ENCODE results near the gene MCTP1.

MCTP1 gene

DNA sequence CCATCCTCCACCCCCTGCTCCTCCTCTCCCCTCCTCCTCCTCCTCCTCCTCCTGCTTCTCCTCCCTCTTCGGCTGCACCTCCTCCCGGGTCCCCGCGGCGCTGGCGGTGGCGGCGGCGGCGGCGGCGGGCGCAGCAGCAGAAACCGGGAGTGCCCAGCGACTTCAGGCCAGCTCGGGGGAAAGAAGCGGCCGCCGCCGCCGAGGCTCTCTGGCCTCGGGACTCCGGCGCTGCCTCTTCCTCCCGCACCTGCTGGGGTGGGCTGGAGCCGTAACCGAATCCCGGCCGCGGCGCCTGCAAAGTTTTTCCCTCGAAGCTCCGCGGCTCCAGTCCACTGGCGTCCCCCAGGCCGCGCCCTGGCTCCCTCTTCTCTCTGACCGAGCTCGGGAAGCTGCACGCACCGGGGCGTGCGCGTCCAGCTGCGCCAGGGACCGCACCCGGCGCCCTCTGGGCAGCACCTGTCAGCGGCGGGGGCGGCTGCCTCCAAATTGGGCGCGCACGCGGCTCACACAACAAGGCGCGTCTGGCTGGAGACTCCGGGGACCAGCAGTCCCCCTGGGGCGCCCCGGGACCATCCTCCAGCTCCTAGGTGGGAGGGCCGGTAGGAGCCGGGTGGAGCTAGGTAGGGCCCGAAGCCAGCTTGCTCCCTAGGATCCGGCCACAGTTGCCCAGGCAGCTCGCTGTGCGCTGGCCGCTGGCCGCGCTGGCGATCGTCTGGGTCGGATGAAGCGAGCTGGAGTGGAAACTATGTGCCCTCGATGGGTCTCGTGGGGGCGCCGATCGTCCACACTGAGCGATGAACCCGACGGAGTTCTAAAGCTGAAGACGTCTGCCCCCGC is at the start of gene MCTP1:
TSS of gene MCTP1 (minus strand) at position 523 of the 837 bp plus-strand sequence.
- TF ChIP-seq, protein P1, sequence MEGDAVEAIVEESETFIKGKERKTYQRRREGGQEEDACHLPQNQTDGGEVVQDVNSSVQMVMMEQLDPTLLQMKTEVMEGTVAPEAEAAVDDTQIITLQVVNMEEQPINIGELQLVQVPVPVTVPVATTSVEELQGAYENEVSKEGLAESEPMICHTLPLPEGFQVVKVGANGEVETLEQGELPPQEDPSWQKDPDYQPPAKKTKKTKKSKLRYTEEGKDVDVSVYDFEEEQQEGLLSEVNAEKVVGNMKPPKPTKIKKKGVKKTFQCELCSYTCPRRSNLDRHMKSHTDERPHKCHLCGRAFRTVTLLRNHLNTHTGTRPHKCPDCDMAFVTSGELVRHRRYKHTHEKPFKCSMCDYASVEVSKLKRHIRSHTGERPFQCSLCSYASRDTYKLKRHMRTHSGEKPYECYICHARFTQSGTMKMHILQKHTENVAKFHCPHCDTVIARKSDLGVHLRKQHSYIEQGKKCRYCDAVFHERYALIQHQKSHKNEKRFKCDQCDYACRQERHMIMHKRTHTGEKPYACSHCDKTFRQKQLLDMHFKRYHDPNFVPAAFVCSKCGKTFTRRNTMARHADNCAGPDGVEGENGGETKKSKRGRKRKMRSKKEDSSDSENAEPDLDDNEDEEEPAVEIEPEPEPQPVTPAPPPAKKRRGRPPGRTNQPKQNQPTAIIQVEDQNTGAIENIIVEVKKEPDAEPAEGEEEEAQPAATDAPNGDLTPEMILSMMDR (IDR thresholded peaks at IDR 0.05) = no peak
- H3K4me2 ChIP-seq (ENCODE audit: low read length) = peak within 1 kb of the TSS; percentile 91
- no peaks in the 10 kb centered on the region for H3K36me3 ChIP-seq (ENCODE audit: control insufficient read depth, insufficient read depth, low read length)
- H3K4me1 ChIP-seq = no peaks in the 10 kb centered on the region
- H3K27ac ChIP-seq = peak within 1 kb of the TSS; percentile 63
- peak within 1 kb of the TSS; percentile 96 for H2AFZ ChIP-seq
- H3K9me3 ChIP-seq (ENCODE audit: control insufficient read depth, low read length) = no peaks in the 10 kb centered on the region
- H3K9ac ChIP-seq = no peak within 1 kb of the TSS
- H3K4me3 ChIP-seq (ENCODE audit: low read depth, low read length) = peak within 1 kb of the TSS; percentile 66
- H3K27me3 ChIP-seq (ENCODE audit: control insufficient read depth, insufficient read depth, low read length) = no peaks in the 10 kb centered on the region
- H3K79me2 ChIP-seq = no peaks in the 10 kb centered on the region

DNA sequence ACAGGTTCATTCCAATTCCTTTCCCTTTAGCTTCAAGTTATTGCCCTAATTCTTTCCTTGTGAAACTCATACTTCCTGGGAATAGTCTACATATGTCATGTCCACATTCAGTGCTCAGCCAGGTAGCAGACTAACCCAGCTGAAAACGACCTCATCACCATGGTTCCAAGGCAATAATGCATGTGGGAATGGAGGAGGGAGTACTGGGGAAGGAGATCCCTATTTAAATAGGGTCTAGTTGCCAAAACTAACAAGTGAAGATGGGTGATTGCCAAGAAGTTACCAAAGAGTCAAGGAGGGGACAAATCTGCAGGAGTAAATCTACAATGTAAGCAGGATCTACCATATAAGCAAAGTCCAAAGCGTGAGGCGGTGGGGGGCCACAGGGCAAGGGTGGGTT is 47.3 kb upstream of the MCTP1 start:
- no peak overlapping the region for H3K4me2 ChIP-seq (ENCODE audit: low read length)
- H3K36me3 ChIP-seq (ENCODE audit: control insufficient read depth, insufficient read depth, low read length) = no peaks in the 10 kb centered on the region
- H3K9me3 ChIP-seq (ENCODE audit: control insufficient read depth, low read length) = no peaks in the 10 kb centered on the region
- TF ChIP-seq, protein P1 (IDR thresholded peaks at IDR 0.05) = no peak
- H3K27ac ChIP-seq = no peak overlapping the region
- H3K27me3 ChIP-seq (ENCODE audit: control insufficient read depth, insufficient read depth, low read length) = no peaks in the 10 kb centered on the region
- no peak overlapping the region for H3K4me3 ChIP-seq (ENCODE audit: low read depth, low read length)
- no peak overlapping the region for H3K9ac ChIP-seq
- H3K79me2 ChIP-seq = no peaks in the 10 kb centered on the region
- no peaks in the 10 kb centered on the region for H3K4me1 ChIP-seq
- no peak overlapping the region for H2AFZ ChIP-seq

DNA sequence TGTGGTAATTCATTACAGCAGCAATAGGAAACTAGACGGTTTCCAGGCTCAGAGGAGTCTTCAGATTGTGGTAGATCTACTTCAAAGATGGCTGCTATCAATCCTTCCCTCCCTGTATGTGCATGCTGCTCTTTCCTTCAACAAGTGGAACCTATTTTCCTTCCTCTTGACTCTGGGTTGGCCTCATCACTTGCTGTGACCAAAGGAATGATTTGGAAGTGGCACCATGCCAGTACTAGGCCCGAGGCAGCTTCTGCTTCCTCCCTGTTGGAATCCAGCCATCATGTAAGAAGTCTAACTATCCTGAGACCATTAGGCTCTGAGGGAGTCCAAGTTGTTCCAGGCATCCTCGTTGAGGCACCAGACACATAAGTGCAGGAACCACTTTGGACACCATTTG is 46.5 kb upstream of the MCTP1 start:
- Histone ChIP-seq H2AFZ (no peak overlapping the region), H3K36me3 (ENCODE audit: control insufficient read depth, insufficient read depth, low read length) (no peaks in the 10 kb centered on the region), H3K27me3 (ENCODE audit: control insufficient read depth, insufficient read depth, low read length) (no peaks in the 10 kb centered on the region), H3K9ac (no peak overlapping the region), H3K79me2 (no peaks in the 10 kb centered on the region), H3K4me3 (ENCODE audit: low read depth, low read length) (no peak overlapping the region), H3K9me3 (ENCODE audit: control insufficient read depth, low read length) (no peaks in the 10 kb centered on the region), H3K4me1 (no peaks in the 10 kb centered on the region), H3K4me2 (ENCODE audit: low read length) (no peak overlapping the region), H3K27ac (no peak overlapping the region)
- TF ChIP-seq, protein P1 (IDR thresholded peaks at IDR 0.05) = no peak

DNA sequence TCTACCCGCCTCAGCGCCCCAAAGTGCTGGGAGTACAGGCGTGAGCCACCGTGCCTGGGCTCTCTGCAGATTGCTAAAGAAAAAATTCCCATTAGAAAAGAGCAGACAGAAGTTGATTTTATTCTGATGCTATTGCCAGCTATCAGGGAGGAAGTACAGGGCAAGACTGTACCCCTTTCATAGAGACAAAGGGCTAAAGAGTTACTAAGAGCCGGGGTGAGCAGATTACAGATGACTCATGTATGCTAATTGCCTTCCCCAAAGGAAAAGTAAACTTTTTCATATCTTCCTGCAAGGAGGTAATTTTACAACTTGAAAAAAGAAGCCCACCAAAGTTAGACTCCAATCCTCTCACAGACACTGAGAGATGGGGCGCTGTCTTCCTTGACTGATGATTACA is 42.3 kb upstream of the MCTP1 start:
- Histone ChIP-seq H3K4me3 (ENCODE audit: low read depth, low read length) (no peak overlapping the region), H3K36me3 (ENCODE audit: control insufficient read depth, insufficient read depth, low read length) (no peaks in the 10 kb centered on the region), H3K79me2 (no peaks in the 10 kb centered on the region), H3K27me3 (ENCODE audit: control insufficient read depth, insufficient read depth, low read length) (no peaks in the 10 kb centered on the region), H3K9me3 (ENCODE audit: control insufficient read depth, low read length) (no peaks in the 10 kb centered on the region), H3K9ac (no peak overlapping the region), H3K4me1 (no peaks in the 10 kb centered on the region), H2AFZ (no peak overlapping the region), H3K27ac (no peak overlapping the region), H3K4me2 (ENCODE audit: low read length) (no peak overlapping the region)
- TF ChIP-seq, protein P1 (IDR thresholded peaks at IDR 0.05) = no peak

DNA sequence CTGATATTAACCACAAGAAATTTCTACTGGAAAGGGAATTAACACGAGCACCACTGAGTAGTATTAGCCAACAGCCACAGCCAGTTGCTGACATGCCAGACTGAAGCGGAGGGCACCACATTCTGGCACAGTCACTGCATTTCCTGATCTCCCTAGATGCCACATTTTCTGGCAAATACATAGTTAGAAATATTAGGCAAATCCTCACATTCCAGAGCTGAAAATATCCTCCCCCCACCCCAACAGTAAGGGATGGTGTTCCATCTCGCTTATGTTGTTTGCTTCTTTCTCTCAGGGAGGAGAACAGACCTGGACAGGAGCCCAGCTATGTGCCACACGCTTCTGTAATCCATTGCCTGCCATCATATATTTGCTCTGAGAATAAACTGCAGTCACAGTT is 32.8 kb upstream of the MCTP1 start:
- Histone ChIP-seq H3K36me3 (ENCODE audit: control insufficient read depth, insufficient read depth, low read length) (no peaks in the 10 kb centered on the region), H3K27me3 (ENCODE audit: control insufficient read depth, insufficient read depth, low read length) (no peaks in the 10 kb centered on the region), H3K79me2 (no peaks in the 10 kb centered on the region), H3K27ac (no peak overlapping the region), H3K4me3 (ENCODE audit: low read depth, low read length) (no peak overlapping the region), H3K4me1 (no peaks in the 10 kb centered on the region), H3K9ac (no peak overlapping the region), H3K4me2 (ENCODE audit: low read length) (no peak overlapping the region), H3K9me3 (ENCODE audit: control insufficient read depth, low read length) (no peaks in the 10 kb centered on the region), H2AFZ (no peak overlapping the region)
- TF ChIP-seq, protein P1 (IDR thresholded peaks at IDR 0.05) = no peak

Data from parathyroid adenoma (tissue), 2 donors.